ENCODE results near the gene TMEM37.

TMEM37 gene

DNA sequence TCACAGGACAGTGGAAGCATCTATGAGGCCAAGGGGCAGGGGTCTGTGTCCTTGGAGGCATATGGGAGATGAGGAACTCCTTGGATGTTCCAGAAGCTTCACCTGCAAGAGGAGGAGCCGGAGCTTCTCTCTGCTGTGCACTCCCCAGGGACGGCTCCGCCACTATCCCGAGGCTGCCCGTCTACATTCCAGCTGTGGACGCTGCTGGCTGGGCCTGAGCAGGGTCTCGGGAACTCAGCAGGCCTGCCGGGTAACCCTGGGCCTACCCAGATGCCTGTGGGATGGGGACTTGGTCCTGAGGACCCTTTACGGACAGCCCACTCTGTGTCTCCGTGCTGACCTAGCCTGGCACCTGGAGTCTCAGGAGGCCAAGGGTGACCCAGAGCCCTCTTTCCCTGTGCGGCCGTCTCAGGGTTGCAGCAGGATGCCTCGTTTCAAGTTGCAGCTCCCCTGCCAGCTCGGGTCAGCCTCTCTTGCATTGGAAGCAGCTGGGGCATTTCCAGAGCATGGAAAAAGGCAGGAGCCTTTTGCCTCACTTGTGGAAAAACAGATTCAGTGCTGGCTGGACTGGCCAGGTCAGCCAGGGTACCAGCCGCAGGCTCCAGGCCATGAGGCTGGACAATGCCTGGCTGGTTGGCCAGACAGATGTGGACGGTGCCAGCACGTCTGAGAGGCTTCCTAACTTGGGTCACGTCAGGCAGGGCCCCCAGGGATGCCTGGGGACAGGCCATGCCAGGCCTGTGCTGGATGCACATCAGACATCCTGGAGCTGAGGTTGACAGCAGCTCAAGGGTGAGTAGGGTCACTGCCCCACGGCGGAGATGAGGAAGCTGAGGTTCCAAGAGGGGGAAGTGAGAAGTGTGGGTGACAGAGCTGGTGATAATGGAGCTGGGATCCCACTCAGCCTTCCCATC lies 51.1 kb downstream of the TMEM37 start:
- POLR2A ChIA-PET = no interaction called here
- no peak overlapping the region for H3K4me3 ChIP-seq (ENCODE audit: low read depth, low read length)
- CTCF ChIA-PET = interaction anchor here (1.0 to 6.2 kb wide), 2 partner anchors 7 to 9 kb away, joined by 3 to 38 read pairs; no protein-coding TSS in a partner anchor
- no peak for DNase-seq (ENCODE audit: low read depth, low spot score)
- TF ChIP-seq, protein P1, sequence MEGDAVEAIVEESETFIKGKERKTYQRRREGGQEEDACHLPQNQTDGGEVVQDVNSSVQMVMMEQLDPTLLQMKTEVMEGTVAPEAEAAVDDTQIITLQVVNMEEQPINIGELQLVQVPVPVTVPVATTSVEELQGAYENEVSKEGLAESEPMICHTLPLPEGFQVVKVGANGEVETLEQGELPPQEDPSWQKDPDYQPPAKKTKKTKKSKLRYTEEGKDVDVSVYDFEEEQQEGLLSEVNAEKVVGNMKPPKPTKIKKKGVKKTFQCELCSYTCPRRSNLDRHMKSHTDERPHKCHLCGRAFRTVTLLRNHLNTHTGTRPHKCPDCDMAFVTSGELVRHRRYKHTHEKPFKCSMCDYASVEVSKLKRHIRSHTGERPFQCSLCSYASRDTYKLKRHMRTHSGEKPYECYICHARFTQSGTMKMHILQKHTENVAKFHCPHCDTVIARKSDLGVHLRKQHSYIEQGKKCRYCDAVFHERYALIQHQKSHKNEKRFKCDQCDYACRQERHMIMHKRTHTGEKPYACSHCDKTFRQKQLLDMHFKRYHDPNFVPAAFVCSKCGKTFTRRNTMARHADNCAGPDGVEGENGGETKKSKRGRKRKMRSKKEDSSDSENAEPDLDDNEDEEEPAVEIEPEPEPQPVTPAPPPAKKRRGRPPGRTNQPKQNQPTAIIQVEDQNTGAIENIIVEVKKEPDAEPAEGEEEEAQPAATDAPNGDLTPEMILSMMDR (IDR thresholded peaks at IDR 0.05; ENCODE audit: insufficient read depth, low read length, missing control alignments) = no peak

DNA sequence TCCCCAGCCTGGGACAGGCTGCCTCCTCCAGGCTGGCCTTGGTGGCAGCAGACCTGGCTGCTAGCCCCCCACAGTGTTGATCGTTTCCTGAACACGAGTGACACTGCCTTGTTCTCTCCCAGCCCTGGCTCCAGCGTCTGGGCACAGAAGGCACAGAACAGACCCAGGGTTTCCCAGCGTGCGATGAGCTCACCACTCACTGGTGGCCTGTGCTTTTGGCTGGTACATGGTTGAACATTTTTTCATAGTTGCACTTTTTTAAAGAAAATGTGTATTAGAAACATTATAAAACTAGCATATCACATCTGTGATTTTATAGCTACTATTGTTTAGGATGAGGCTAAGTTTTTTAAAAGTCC lies 51.7 kb downstream of the TMEM37 start:
- ChIA-PET CTCF (interaction anchor here (1.0 to 6.2 kb wide), 2 partner anchors 8 kb away, joined by 3 to 38 read pairs; no protein-coding TSS in a partner anchor), POLR2A (no interaction called here)
- no peak overlapping the region for H3K4me3 ChIP-seq (ENCODE audit: low read depth, low read length)
- TF ChIP-seq, protein P1 (IDR thresholded peaks at IDR 0.05; ENCODE audit: insufficient read depth, low read length, missing control alignments) = no peak
- DNase-seq (ENCODE audit: low read depth, low spot score) = no peak

DNA sequence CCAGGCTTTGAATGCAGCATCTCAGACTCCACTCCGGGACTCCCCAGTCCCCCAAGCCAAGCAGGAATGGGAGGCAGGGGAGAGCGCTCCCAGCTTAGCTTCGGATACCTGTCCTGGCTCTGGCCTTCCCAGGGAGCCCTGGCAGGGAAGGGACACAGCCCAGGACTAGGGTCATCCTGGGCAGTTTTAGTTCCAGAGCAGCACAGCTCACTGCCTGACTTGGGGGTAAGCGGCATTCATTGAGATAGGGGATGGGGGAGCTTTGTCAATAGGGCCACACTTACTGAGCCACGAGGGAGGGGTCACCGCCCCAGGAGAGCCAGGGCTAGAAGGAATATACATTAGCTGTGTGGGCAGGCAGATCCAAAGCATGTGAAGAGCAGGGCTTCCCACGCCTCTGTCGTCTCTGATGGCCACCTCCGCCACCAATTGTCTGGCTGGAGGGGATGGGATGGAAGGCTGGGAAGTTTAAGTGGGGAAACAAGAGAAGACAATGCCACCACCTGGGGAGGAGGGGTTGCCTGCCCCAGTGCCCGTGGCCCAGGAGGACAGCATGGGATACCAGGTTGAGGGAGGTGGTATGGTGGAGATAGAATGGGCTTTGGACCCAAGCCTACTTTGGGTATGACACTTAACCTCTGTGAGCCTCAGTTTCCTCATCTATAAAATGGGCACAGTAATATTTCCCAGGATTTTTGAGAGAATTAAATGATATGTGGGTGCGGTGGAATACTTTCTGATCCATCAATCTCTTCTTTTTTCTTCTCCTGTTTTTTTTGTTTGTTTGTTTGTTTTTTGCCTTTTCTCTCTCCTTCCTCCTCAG lies 52.5 kb downstream of the TMEM37 start:
- no peak for DNase-seq (ENCODE audit: low read depth, low spot score)
- POLR2A ChIA-PET = no interaction called here
- TF ChIP-seq, protein P1 (IDR thresholded peaks at IDR 0.05; ENCODE audit: insufficient read depth, low read length, missing control alignments) = no peak
- CTCF ChIA-PET = interaction anchor here (1.0 to 6.2 kb wide), 2 partner anchors 8 kb away, joined by 3 to 38 read pairs; no protein-coding TSS in a partner anchor
- no peak overlapping the region for H3K4me3 ChIP-seq (ENCODE audit: low read depth, low read length)

DNA sequence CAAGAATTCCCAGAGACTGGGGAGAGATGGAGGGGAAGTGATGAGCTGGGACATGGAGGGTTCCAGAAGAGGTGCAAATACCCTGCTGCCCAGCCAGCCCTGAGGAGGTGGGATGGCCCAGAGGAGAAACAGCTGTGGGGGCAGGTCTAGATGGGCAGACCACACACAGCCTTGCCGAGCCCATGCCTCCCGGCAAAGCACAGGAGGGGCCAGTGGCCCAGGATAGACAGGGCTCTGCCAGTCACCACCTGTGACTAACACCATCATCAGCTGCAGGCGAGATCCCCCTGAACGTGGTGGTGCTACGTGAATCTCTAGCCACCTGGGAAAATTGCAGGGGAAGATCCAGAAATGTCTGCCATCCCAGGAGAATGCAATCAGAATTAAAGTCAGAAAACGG lies 53.2 kb downstream of the TMEM37 start:
- H3K4me3 ChIP-seq (ENCODE audit: low read depth, low read length) = no peak overlapping the region
- POLR2A ChIA-PET = no interaction called here
- DNase-seq (ENCODE audit: low read depth, low spot score) = no peak
- TF ChIP-seq, protein P1 (IDR thresholded peaks at IDR 0.05; ENCODE audit: insufficient read depth, low read length, missing control alignments) = no peak
- CTCF ChIA-PET = interaction anchor here (1.0 to 6.2 kb wide), 3 partner anchors 9 to 75 kb away, joined by 3 to 38 read pairs (median 4); no protein-coding TSS in a partner anchor

DNA sequence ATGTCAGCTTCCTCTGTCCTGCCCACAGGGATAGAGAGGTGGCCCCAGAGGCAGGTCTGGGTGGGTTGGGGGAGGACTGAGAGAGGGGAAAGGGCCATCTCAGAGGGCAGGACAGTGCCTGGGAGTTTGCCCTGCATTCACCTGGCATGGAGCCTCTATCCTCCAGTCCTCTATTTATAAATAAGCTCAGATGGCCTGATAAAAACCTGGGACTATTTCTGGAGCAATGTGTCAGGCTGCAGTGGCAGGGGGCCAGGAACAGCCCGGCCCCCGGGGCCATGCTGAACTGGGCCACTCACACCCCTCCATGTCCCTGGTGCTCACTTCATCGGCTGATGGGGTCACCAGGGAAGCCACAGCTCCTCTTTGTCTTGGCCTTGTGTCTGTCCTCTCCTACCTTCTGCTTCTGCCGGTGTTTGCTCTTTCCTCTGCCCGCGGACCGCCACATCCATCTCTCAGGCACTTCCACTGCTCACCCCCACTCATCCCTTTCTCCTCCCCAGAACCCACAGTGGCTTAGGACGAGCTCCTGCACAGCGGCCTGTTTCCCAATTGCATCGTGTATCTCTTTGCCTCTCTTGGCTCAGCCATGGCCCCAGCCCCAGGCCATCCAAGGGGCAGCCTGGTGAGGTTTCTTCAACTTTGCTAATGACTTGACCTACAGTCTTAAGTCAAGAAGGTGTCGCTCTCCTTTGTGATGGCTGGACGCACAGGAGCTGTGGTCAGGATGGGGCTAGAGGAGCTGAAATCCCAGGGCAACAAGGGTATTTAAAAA lies 53.9 kb downstream of the TMEM37 start:
- no peak for DNase-seq (ENCODE audit: low read depth, low spot score)
- POLR2A ChIA-PET = no interaction called here
- CTCF ChIA-PET = interaction anchor here (1.0 to 6.2 kb wide), 3 partner anchors 10 to 76 kb away, joined by 3 to 38 read pairs (median 4); no protein-coding TSS in a partner anchor
- TF ChIP-seq, protein P1 (IDR thresholded peaks at IDR 0.05; ENCODE audit: insufficient read depth, low read length, missing control alignments) = no peak
- no peak overlapping the region for H3K4me3 ChIP-seq (ENCODE audit: low read depth, low read length)

Data from AG04449 (cell line).